CD14-positive monocyte (primary cell): ENCODE data around the gene AOPEP. TPM values are rescaled to one million over a fixed set of nuclear protein-coding genes. Genes with fewer than 3 reads are reported as not detected.

ENCODE experiments used
- DNase-seq, 3 donors: peaks; one replicate each; pipeline ENCODE4 v3.0.0-alpha.2; 2011 to 2022
- H2AFZ ChIP-seq: 2 replicates; pipeline ENCODE4 v1.6.0; 2012; ENCODE audit warnings: mild to moderate bottlenecking, low read depth, low read length, inconsistent platforms; ENCODE audit not compliant: insufficient read depth, poor library complexity, severe bottlenecking
- H3K27ac ChIP-seq, 2 donors: 1 replicate in 1 of 2; 2 replicates in 1 of 2; pipeline ENCODE4 v1.5.1; 2012 to 2013; ENCODE audit warnings: low read length in 2 of 2, control low read depth in 1 of 2, inconsistent platforms in 1 of 2, low read depth in 1 of 2, mild to moderate bottlenecking in 1 of 2
- H3K27me3 ChIP-seq, 2 donors: one replicate each; pipeline versions ENCODE4 v1.6.0 to v1.6.1; 2011 to 2013; ENCODE audit warnings: low read length in 2 of 2; ENCODE audit not compliant: control insufficient read depth in 2 of 2, insufficient read depth in 2 of 2
- H3K36me3 ChIP-seq, 2 donors: replicated peaks in 1 of 2; 1 replicate in 1 of 2; 2 replicates in 1 of 2; pipeline versions ENCODE4 v1.5.1 to v1.6.1; 2012 to 2013; ENCODE audit warnings: low read length in 2 of 2, control low read depth in 1 of 2, inconsistent platforms in 1 of 2, mild to moderate bottlenecking in 1 of 2; ENCODE audit not compliant: insufficient read depth in 2 of 2, control insufficient read depth in 1 of 2
- H3K4me1 ChIP-seq, 2 donors: 1 replicate in 1 of 2; 2 replicates in 1 of 2; pipeline versions ENCODE4 v1.5.1 to v1.6.1; 2012 to 2013; ENCODE audit warnings: low read length in 2 of 2, control low read depth in 1 of 2, inconsistent platforms in 1 of 2, mild to moderate bottlenecking in 1 of 2, moderate library complexity in 1 of 2; ENCODE audit not compliant: insufficient read depth in 2 of 2, control insufficient read depth in 1 of 2
- H3K4me2 ChIP-seq: replicated peaks from 2 replicates; pipeline ENCODE3; 2012; ENCODE audit warnings: low read length, moderate library complexity, mild to moderate bottlenecking; ENCODE audit not compliant: poor library complexity, severe bottlenecking; ENCODE audit errors: extremely low read depth
- H3K4me3 ChIP-seq, 3 experiments: fragments of 200-600 bp in 1 of 3; sonication (generic) in 1 of 3; replicated peaks in 1 of 3; 1 replicate in 2 of 3; 2 replicates in 1 of 3; pipeline ENCODE4 v1.5.1; 2011 to 2013; ENCODE audit warnings: low read length in 3 of 3, mild to moderate bottlenecking in 3 of 3, control low read depth in 2 of 3, low read depth in 2 of 3, inconsistent platforms in 1 of 3, moderate library complexity in 1 of 3
- H3K79me2 ChIP-seq: 2 replicates; pipeline ENCODE4 v1.6.0; 2012; ENCODE audit warnings: mild to moderate bottlenecking, control low read depth, inconsistent platforms, low read length, moderate library complexity; ENCODE audit not compliant: insufficient read depth
- H3K9ac ChIP-seq: 2 replicates; pipeline ENCODE4 v1.6.0; 2017; ENCODE audit warnings: low read length, mild to moderate bottlenecking; ENCODE audit not compliant: insufficient read depth, poor library complexity, severe bottlenecking
- H3K9me3 ChIP-seq, 2 donors: replicated peaks in 1 of 2; 1 replicate in 1 of 2; 2 replicates in 1 of 2; pipeline versions ENCODE4 v1.5.1 to v1.6.1; 2012 to 2013; ENCODE audit warnings: low read length in 2 of 2, control low read depth in 1 of 2; ENCODE audit not compliant: control insufficient read depth in 1 of 2, insufficient read depth in 1 of 2
- H4K20me1 ChIP-seq: 2 replicates; pipeline ENCODE4 v1.6.0; 2012; ENCODE audit warnings: mild to moderate bottlenecking, low read length, control low read depth, moderate library complexity; ENCODE audit not compliant: insufficient read depth
- H3K27ac Mint-ChIP-seq, 7 donors: one replicate each; pipeline ENCODE4 v1.8.0; 2020; ENCODE audit warnings: mild to moderate bottlenecking in 7 of 7, mixed read lengths in 7 of 7, moderate library complexity in 6 of 7, inconsistent platforms in 2 of 7
- H3K27me3 Mint-ChIP-seq, 3 donors: one replicate each; pipeline ENCODE4 v1.8.0; 2021 to 2022; ENCODE audit warnings: low read depth in 3 of 3, mild to moderate bottlenecking in 3 of 3, mixed read lengths in 3 of 3, moderate library complexity in 3 of 3, inconsistent platforms in 1 of 3
- H3K36me3 Mint-ChIP-seq, 2 donors: one replicate each; pipeline ENCODE4 v1.8.0; 2020; ENCODE audit warnings: mixed read lengths in 2 of 2, inconsistent platforms in 1 of 2, mild to moderate bottlenecking in 1 of 2
- H3K4me1 Mint-ChIP-seq: one replicate; pipeline ENCODE4 v1.8.0; 2020; ENCODE audit warnings: mild to moderate bottlenecking, mixed read lengths
- H3K4me3 Mint-ChIP-seq, 2 donors: one replicate each; pipeline ENCODE4 v1.8.0; 2020; ENCODE audit warnings: mild to moderate bottlenecking in 2 of 2, mixed read lengths in 2 of 2, moderate library complexity in 1 of 2
- H3K9me3 Mint-ChIP-seq, 7 donors: one replicate each; pipeline ENCODE4 v1.8.0; 2020 to 2022; ENCODE audit warnings: mixed read lengths in 7 of 7, mild to moderate bottlenecking in 6 of 7, moderate library complexity in 6 of 7, inconsistent platforms in 2 of 7
- CTCF ChIP-seq: fragments of 200-600 bp; IDR thresholded peaks from one replicate; pipeline ENCODE4 v1.8.0; 2022; ENCODE audit warnings: antibody characterized with exemption, mild to moderate bottlenecking
- WGBS: methylation state at CpG from one replicate; pipeline ENCODE4 v1.1.5; 2013; ENCODE audit warnings: missing lambda C conversion rate; ENCODE audit not compliant: insufficient coverage; 5-methylcytosine and 5-hydroxymethylcytosine counted together
- intact Hi-C, 2 donors: fragments of 100-400 bp; cut with micrococcal nuclease; formaldehyde crosslinking; loops; one replicate each; pipeline versions ENCODE4 v1.15.0 to v1.15.1; 2023
- polyA plus RNA-seq, 3 donors: library from polyadenylated mRNA; depleted of rRNA in 1 of 3; unstranded in 2 of 3; stranded (reverse) in 1 of 3; fragments of 300-500 nt in 2 of 3; fragments of >200 nt in 1 of 3; fragmentation: Illumina TruSeq in 2 of 3; gene quantifications; 1 replicate in 2 of 3; 2 replicates in 1 of 3; pipeline ENCODE4 v1.2.3, GENCODE V29; 2012 to 2021

The AOPEP gene
- polyA plus RNA-seq, 3 donors, result 3.0 to 4.1 (median 3.1) TPM

GRCh38 chr9:94967482-94967881 is 241.0 kb downstream of the AOPEP start:
- Mint-ChIP-seq H3K9me3 (no peaks in the 10 kb centered on the region), H3K27ac (peak overlapping the region in 1 of 7 donors; percentile 40), H3K36me3 (peaks cover 3 to 8% of the 10 kb centered on the region in 2 donors), H3K4me1 (no peaks in the 10 kb centered on the region), H3K4me3 (no peak overlapping the region), H3K27me3 (peaks cover 0 to 1% (median 0%) of the 10 kb centered on the region in 3 donors)
- no peak overlapping the region for H3K9ac ChIP-seq
- no peaks in the 10 kb centered on the region for H4K20me1 ChIP-seq
- no peaks in the 10 kb centered on the region for H3K9me3 ChIP-seq
- no peak overlapping the region for H3K4me2 ChIP-seq
- no peak overlapping the region for H2AFZ ChIP-seq
- H3K4me1 ChIP-seq, result no peaks in the 10 kb centered on the region
- DNase-seq, result no peak
- no peak for TF ChIP-seq CTCF
- intact Hi-C loops, result no loop called here
- no peaks in the 10 kb centered on the region for H3K27me3 ChIP-seq
- 88% methylated on average over 1 of the region's 1 CpG for WGBS
- H3K4me3 ChIP-seq, result no peak overlapping the region
- H3K79me2 ChIP-seq, result no peaks in the 10 kb centered on the region
- no peak overlapping the region for H3K27ac ChIP-seq
- no peaks in the 10 kb centered on the region for H3K36me3 ChIP-seq

GRCh38 chr9:94971378-94972131 is 245.1 kb downstream of the AOPEP start:
- intact Hi-C loops, result no loop called here
- 97% methylated on average over 10 of the region's 13 CpGs for WGBS

More at GRCh38 chr9:94971378-94972131, 245.1 kb downstream of the AOPEP start:
- no peak for TF ChIP-seq CTCF
- no peak overlapping the region for H3K27ac ChIP-seq
- no peak overlapping the region for H3K4me3 ChIP-seq
- H2AFZ ChIP-seq, result no peak overlapping the region
- no peaks in the 10 kb centered on the region for H4K20me1 ChIP-seq
- no peaks in the 10 kb centered on the region for H3K27me3 ChIP-seq
- no peaks in the 10 kb centered on the region for H3K36me3 ChIP-seq
- no peaks in the 10 kb centered on the region for H3K9me3 ChIP-seq
- no peak overlapping the region for H3K27ac Mint-ChIP-seq
- H3K4me3 Mint-ChIP-seq, result no peak overlapping the region
- H3K79me2 ChIP-seq, result no peaks in the 10 kb centered on the region
- H3K36me3 Mint-ChIP-seq, result peaks cover 3 to 11% of the 10 kb centered on the region in 2 donors
- H3K4me2 ChIP-seq, result no peak overlapping the region
- no peaks in the 10 kb centered on the region for H3K9me3 Mint-ChIP-seq
- H3K4me1 Mint-ChIP-seq, result no peaks in the 10 kb centered on the region
- H3K9ac ChIP-seq, result no peak overlapping the region
- DNase-seq, result no peak
- H3K27me3 Mint-ChIP-seq, result peaks cover 0 to 1% (median 0%) of the 10 kb centered on the region in 3 donors
- H3K4me1 ChIP-seq, result no peaks in the 10 kb centered on the region
